ENCODE data around the gene MAP3K10. TPM values are rescaled to one million over a fixed set of nuclear protein-coding genes. Genes with fewer than 3 reads are reported as not detected.
"Not testable (repeated sequence)": the region's sequence is repeated elsewhere in the genome, so short reads cannot be mapped to it uniquely, and the experiment has no call there.

Gene MAP3K10
- polyA plus RNA-seq, 4 donors: 10.1 to 22.7 (median 14.3) TPM

- no peak for DNase-seq (ENCODE audit: low read depth in 4 of 4, low spot score in 3 of 4)
These were observed 23.7 kb downstream of the MAP3K10 start for GRCh38 chr19:40214936-40215335.

DNA sequence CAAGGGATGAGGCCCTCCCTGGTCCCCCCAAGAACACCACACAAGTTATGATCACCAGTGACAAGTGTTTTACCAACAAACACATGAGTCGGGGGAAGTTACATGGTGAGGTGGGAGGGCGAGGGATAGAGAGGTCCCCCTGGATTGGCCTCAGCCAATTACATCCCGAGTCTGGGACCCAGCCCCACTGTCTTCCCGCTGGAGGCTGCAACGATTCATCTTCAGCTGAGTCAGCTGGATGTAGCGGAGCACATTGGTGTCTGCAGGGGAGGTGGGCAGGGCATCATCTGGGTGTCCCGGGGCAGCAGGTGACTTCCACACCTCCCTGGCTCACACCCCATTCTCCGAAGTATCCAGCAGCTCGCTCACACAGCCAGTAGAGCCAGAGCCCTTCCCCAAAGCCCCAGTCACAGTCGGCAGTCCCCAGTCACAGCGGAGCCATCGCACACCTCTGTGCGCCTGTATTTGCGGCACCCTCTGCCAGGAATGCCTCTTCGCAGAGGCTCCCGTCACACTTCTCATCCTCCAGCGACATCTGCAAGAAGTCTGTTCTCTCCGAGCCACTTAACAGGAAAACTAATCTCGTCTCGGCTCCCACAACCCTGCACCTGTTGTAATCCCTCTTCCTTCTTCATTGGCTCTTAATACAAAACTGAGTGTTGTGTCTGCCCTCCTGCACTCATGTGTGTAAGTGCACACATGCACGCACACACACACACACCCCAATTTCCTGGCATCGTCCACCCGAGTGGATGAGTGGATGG is 25.0 kb downstream of the MAP3K10 start:
- DNase-seq (ENCODE audit: low read depth in 4 of 4, low spot score in 3 of 4): no peak

- DNase-seq (ENCODE audit: low read depth in 4 of 4, low spot score in 3 of 4): no peak
These were observed 25.5 kb downstream of the MAP3K10 start for GRCh38 chr19:40216777-40217026.

GRCh38 chr19:40217027-40217810 is 26.0 kb downstream of the MAP3K10 start:
- DNase-seq (ENCODE audit: low read depth in 4 of 4, low spot score in 3 of 4): no peak

GRCh38 chr19:40217934-40218890 is 27.0 kb downstream of the MAP3K10 start, which contains the start of gene TTC9B:
Gene TTC9B, minus strand, starts transcription at chr19:40218384. Its CDS starts 3 bp downstream, at chr19:40218381.
- DNase-seq (ENCODE audit: low read depth in 4 of 4, low spot score in 3 of 4): no peak

- DNase-seq (ENCODE audit: low read depth in 4 of 4, low spot score in 3 of 4): not testable (repeated sequence)
These were observed 27.8 kb downstream of the MAP3K10 start for GRCh38 chr19:40219029-40219428.

DNA sequence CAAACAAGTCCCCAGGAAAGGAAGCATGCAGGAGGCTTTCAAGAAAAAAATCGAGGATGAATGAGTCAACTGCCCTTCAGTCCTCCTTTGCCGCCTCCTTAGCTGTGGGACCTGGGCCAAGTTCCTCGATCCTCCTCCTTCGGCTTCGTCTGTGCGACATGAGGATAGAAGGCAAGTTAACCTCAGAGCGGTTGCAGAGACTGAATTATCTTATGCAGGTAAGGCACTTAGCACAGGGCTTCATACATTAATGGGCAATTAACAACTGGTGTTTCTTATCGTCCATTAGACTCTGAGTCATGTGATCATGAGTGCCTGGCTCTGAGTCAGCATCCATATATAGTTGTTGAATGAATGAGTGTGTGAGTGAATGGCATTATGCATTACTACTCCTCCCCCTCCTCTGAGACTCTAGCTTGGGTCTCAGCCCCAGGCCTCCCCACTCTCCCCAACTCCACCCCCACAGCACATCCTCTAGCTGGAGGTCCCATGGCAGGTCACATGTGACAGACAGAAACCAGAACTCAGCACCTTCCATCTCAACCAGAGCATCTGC is 28.6 kb downstream of the MAP3K10 start:
- no peak for DNase-seq (ENCODE audit: low read depth in 4 of 4, low spot score in 3 of 4)

DNA sequence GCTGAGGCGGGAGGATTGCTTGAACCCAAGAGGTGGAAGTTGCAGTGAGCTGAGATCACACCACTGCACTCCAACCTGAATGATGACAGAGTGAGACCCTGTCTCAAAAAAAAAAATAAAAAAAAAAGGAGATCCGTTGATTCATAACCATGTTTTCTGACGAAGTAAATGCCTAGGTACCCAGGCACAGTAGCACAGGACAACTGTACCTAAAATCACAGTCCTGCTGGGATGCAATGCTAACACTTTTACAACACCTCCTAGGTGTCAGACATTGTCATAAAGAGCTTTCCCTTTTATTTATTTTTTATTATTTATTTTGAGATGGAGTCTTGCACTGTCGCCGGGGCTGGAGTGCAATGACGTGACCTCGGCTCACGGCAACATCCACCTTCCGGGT is 29.4 kb downstream of the MAP3K10 start:
- DNase-seq (ENCODE audit: low read depth in 4 of 4, low spot score in 3 of 4): no peak

DNA sequence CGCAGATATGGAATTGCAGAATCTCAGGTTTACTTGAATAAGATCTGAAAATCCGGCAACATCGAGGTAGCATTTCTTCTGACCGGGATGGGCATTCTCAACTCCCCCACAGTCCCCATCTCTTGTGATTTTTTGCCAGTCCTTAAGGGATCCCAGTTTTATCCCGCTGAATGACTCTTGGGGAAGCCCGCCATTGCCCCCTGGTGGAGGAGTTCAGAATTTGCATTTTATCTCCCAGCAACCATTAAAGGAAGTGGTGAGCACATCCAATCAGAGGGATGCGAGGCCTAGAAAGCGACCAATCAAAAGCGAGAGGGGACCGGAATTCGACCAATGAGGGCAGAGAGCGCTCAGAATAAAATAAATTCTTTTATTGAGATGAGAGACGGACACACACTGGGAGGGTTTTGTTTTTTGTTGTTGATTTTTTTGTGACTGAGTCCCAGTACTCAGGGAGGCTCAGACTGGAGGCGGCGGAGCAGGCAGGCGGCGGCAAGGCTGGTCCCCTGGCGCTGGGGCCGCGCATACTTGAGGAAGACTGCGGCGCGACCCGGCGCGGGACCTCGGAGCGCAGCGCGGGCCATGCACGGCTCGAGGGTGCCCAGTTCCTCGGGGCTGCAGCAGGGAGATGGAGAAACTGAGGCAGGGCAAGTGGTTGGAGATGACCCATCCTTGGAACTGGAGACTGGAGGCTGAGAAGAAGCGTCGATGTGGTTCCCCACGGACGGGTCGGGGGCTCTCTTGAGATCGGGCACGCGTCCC is 30.8 kb downstream of the MAP3K10 start:
- DNase-seq (ENCODE audit: low read depth in 4 of 4, low spot score in 3 of 4): peak in 3 of 4 donors; percentile 49 to 65 (median 64)

- no peak for DNase-seq (ENCODE audit: low read depth in 4 of 4, low spot score in 3 of 4)
These were observed 32.1 kb downstream of the MAP3K10 start for GRCh38 chr19:40223135-40223822.

DNA sequence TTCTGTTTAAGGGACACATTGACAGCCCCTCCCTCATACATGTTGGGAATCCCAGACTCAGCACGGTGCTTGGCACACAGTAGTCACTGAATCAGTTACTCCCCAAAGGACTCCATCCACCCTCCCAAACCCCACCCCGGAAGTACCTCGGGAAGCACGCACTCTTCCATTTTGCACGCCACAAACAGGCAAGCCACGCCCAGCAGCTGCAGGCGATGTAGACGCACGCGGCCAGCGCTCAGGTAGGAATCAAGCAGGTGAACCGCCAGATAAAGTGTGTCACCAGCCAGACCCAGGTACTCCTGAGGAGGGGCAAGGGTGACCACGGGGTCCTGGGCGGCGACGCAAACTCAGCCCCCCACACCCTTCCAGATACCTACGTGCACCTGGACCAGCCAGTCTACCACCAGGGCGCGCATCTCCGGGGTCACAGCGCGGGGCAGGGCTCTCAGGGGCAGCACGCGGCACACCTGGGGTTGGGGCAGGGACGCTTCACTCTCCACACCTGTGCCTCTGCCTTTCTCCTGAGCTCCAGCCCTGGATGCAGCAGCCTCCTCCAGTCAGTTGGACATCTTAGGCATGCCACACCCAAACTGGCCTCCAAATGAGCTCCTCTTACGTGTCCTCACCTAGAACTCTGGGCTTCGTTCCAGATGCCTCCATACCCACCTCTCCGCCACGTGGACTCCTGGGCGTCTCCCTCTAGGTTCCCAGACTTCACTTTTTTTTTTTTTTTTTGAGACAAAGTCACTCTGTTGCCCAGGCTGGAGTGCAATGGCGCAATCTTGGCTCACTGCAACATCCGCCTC is 33.3 kb downstream of the MAP3K10 start:
- no peak for DNase-seq (ENCODE audit: low read depth in 4 of 4, low spot score in 3 of 4)

DNA sequence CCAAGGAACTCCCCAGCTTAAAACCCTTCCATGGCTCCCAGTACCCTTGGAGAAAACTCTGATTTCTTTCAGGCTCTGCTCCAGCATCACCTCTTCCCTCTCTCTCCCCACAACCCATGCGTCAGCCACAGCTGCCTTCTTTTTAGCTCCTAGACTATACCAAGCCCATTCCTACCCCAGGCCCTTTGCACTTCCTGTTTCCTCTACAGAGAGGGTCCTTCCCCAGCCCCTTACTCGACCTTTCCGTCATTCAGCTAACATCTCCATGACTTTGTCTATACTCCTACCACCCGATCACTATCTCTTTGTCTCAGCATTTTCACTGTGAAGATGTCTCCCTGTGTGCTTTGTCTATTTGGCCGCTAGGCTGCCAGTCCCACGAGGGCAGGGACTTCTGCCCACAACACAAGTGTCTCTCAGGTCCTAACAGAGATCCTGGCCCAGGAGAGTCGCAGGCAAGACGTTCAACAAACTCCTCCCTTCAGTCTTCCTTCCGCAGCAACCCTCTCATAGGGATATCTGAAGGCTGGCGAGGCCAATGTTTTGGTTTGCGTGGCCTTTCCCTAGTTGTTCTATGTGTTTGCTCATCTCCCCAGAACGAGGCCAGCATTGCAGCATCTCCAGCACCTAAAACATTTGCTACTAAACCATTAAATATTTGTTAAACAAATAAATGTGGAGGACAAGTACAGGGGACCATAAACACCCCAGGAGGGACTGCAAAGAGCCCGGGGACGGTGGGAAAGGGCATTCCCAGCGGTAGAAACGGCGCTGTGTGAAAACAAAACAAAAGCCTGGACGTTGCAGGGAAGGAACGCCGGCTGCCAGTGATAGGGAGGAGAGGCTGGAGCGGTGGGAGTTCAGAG is 34.4 kb downstream of the MAP3K10 start:
- DNase-seq (ENCODE audit: low read depth in 4 of 4, low spot score in 3 of 4): no peak

- no peak for DNase-seq (ENCODE audit: low read depth in 4 of 4, low spot score in 3 of 4)
These were observed 37.1 kb downstream of the MAP3K10 start for GRCh38 chr19:40228346-40228745.

GRCh38 chr19:40228863-40229262 is 37.6 kb downstream of the MAP3K10 start:
- no peak for DNase-seq (ENCODE audit: low read depth in 4 of 4, low spot score in 3 of 4)

DNA sequence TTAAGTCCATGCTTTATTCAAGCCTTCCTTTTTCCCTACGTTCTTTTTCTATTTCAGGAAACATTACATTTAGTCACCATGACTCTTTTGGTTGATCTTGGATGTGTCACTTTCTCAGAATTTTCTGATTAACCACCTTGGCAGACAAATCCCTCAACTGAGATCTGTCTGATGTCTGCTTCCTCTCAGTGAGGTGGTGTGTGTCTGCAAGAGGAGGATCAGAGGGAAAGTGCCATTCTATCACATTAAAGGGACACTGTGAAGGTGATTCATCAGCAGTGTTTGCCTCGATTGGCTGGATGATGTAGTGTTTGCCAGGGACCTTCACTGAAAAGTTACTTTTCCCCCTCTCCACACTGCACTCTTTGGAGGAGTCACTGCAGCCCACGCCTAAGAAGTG is 38.3 kb downstream of the MAP3K10 start:
- no peak for DNase-seq (ENCODE audit: low read depth in 4 of 4, low spot score in 3 of 4)

GRCh38 chr19:40229926-40230417 is 38.7 kb downstream of the MAP3K10 start:
- DNase-seq (ENCODE audit: low read depth in 4 of 4, low spot score in 3 of 4): no peak

DNA sequence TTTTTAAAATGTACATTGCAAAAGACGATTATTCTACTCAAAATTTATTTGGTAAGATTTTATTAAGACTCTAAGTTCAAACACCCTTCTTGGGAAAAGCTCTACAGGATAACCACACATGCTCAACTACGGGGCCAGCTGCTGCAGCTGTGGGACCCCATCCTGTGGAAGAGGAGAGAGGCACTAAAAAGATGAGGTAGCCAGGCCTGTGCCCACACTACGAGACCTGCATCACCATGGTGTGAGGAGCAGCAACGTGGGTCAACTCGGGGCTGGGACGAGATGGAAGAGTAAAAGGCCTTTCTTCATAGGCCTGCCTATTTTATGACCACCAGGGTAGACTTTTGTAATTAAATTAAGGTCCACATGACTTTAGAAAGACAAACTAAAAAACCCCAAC is 39.8 kb downstream of the MAP3K10 start:
- DNase-seq (ENCODE audit: low read depth in 4 of 4, low spot score in 3 of 4): no peak

All from left renal pelvis (tissue), 4 donors.